Measurements from ENCODE around the gene PNMA6E. TPM values are rescaled to one million over a fixed set of nuclear protein-coding genes. Genes with fewer than 3 reads are reported as not detected.

Gene PNMA6E
- total and polyA plus RNA-seq, 2 of the 13 experiments (the other 11 are each of a cell fraction or from before 2014, with no cell fraction given) = not detected

- DNase-seq (ENCODE audit: low spot score) = no peak
- POLR2A ChIA-PET = no interaction called here
- CTCF ChIA-PET (ENCODE audit: low intra/inter-chr PET ratio, low total read pairs) = no interaction called here
- intact Hi-C loops (cut with micrococcal nuclease; ENCODE audit: unreplicated experiment) = no loop called here
- Histone ChIP-seq H3K9ac (ENCODE audit: insufficient read depth, low read depth, low read length) (no peak overlapping the region), H4K20me1 (ENCODE audit: insufficient read depth, low read length) (no peaks in the 10 kb centered on the region), H3K4me3 (replicated peaks in 1 of 3; ENCODE audit: insufficient read depth in 1 of 3, low read depth in 2 of 3, low read length in 3 of 3) (no peak overlapping the region), H3K36me3 (replicated peaks in 1 of 2; ENCODE audit: control insufficient read depth in 1 of 2, insufficient read depth in 2 of 2, low read length in 2 of 2) (no peaks in the 10 kb centered on the region), H3K4me2 (ENCODE audit: low read depth, low read length) (no peak overlapping the region), H3K4me1 (ENCODE audit: insufficient read depth, low read length) (no peaks in the 10 kb centered on the region), H3K27ac (ENCODE audit: extremely low read length, insufficient read depth, low read length) (no peak overlapping the region), H3K27me3 (ENCODE audit: control insufficient read depth in 1 of 2, insufficient read depth in 2 of 2, low read length in 2 of 2) (no peaks in the 10 kb centered on the region), H3K9me3 (ENCODE audit: low read length) (no peaks in the 10 kb centered on the region), H3K79me2 (ENCODE audit: insufficient read depth, low read length) (no peaks in the 10 kb centered on the region), H2AFZ (ENCODE audit: low read length) (no peak overlapping the region)
- no peak; the same call in 2 of the 3 replicates for ATAC-seq
- in situ Hi-C loops (cut with HindIII; ENCODE audit: extremely low pct_ligation_motif_present, low pct_unique_long_range_greater_than_20kb) = no loop called here
- no peak for FAIRE-seq
- BruUV-seq (replicated peaks) = no TSS peak
- WGBS (ENCODE audit: low lambda C conversion rate) = no CpG with 5 or more reads among the region's 10 CpGs
- TF ChIP-seq NR2F1 (CRISPR knock-in tag; IDR thresholded peaks at IDR 0.05) (no peak), ZNF225 (CRISPR knock-in tag; IDR thresholded peaks at IDR 0.05) (no peak), PRDM15 (CRISPR knock-in tag; IDR thresholded peaks at IDR 0.05) (no peak), ZBTB8A (CRISPR knock-in tag; IDR thresholded peaks at IDR 0.05; ENCODE audit: borderline replicate concordance, low read depth) (no peak), NCOA2 (CRISPR knock-in tag; IDR thresholded peaks at IDR 0.05) (no peak), ATF2 (CRISPR knock-in tag; IDR thresholded peaks at IDR 0.05) (no peak), IKZF1 (IDR thresholded peaks at IDR 0.05) (no peak), BCL6 (CRISPR knock-in tag; IDR thresholded peaks at IDR 0.05) (no peak), SNAPC5 (CRISPR knock-in tag; IDR thresholded peaks at IDR 0.05; ENCODE audit: borderline replicate concordance) (no peak), ZNF816 (CRISPR knock-in tag; IDR thresholded peaks at IDR 0.05; ENCODE audit: borderline replicate concordance) (no peak), IKZF4 (CRISPR knock-in tag; IDR thresholded peaks at IDR 0.05; ENCODE audit: borderline replicate concordance, low read depth, not compliant biosample characterization) (no peak), ZNF713 (CRISPR knock-in tag; IDR thresholded peaks at IDR 0.05) (no peak), ZNF747 (CRISPR knock-in tag; IDR thresholded peaks at IDR 0.05; ENCODE audit: borderline replicate concordance) (no peak), POLR2G (IDR thresholded peaks at IDR 0.05; ENCODE audit: low read depth, low read length) (no peak), SSRP1 (CRISPR knock-in tag; IDR thresholded peaks at IDR 0.05) (no peak), ZNF569 (CRISPR knock-in tag; IDR thresholded peaks at IDR 0.05; ENCODE audit: borderline replicate concordance) (no peak), HMG20A (CRISPR knock-in tag; IDR thresholded peaks at IDR 0.05; ENCODE audit: borderline replicate concordance) (no peak)
Observed at GRCh38 chrX:153387987-153388721, 13.0 kb downstream of the PNMA6E start.

All from HepG2 (cell line).